Activated CD4-positive, CD25-positive, alpha-beta regulatory T cell treated with anti-CD3 and anti-CD28 coated beads, Interleukin-2, amount 50 U/mL, for 24 hours (primary cell): ENCODE data around the gene PCNP.
"Not testable (repeated sequence)": the region's sequence is repeated elsewhere in the genome, so short reads cannot be mapped to it uniquely, and the experiment has no call there.

ENCODE experiments used
- ATAC-seq, 2 donors: fragments of 150-1000 bp; cut with Tn5 transposase; one replicate each; pipeline ENCODE4 v1.10.0; 2021; ENCODE audit warnings: mild to moderate bottlenecking in 1 of 2, moderate library complexity in 1 of 2

The PCNP gene

GRCh38 chr3:101567528-101568317 lies 6.3 kb upstream of the PCNP start:
- peak; percentile 41 to 78 for ATAC-seq

GRCh38 chr3:101571028-101571895 lies 2.7 kb upstream of the PCNP start:
- no peak for ATAC-seq

- peak; percentile 53 to 57 for ATAC-seq
These were observed 570 bp downstream of the PCNP start for GRCh38 chr3:101574388-101575112.

GRCh38 chr3:101577286-101577685 lies 3.3 kb downstream of the PCNP start:
- ATAC-seq, result no peak

- ATAC-seq, result no peak
These were observed 14.6 kb downstream of the PCNP start for GRCh38 chr3:101588616-101589015.

GRCh38 chr3:101591071-101591470 lies 17.1 kb downstream of the PCNP start:
- no peak for ATAC-seq

GRCh38 chr3:101602731-101603130 lies 28.8 kb downstream of the PCNP start:
- no peak for ATAC-seq

GRCh38 chr3:101603184-101603583 lies 29.2 kb downstream of the PCNP start:
- ATAC-seq, result no peak

- ATAC-seq, result not testable (repeated sequence)
These were observed 31.4 kb downstream of the PCNP start for GRCh38 chr3:101605398-101605797.

- ATAC-seq, result no peak
These were observed 37.0 kb downstream of the PCNP start for GRCh38 chr3:101611023-101611422.

GRCh38 chr3:101613014-101613413 lies 39.0 kb downstream of the PCNP start:
- ATAC-seq, result not testable (repeated sequence)

GRCh38 chr3:101615525-101615924 lies 41.5 kb downstream of the PCNP start:
- ATAC-seq, result no peak

- no peak for ATAC-seq
These were observed 43.5 kb downstream of the PCNP start for GRCh38 chr3:101617478-101617877.

GRCh38 chr3:101618726-101619125 lies 44.7 kb downstream of the PCNP start:
- ATAC-seq, result no peak

- ATAC-seq, result no peak
These were observed 45.8 kb downstream of the PCNP start for GRCh38 chr3:101619734-101620133.

- ATAC-seq, result no peak
These were observed 49.7 kb downstream of the PCNP start for GRCh38 chr3:101623656-101624055.

GRCh38 chr3:101624857-101625256 lies 50.9 kb downstream of the PCNP start:
- ATAC-seq, result no peak

- no peak for ATAC-seq
These were observed 51.9 kb downstream of the PCNP start for GRCh38 chr3:101625879-101626278.

GRCh38 chr3:101629219-101629618 lies 55.2 kb downstream of the PCNP start:
- no peak for ATAC-seq

- ATAC-seq, result no peak
These were observed 57.3 kb downstream of the PCNP start for GRCh38 chr3:101631098-101631796.

- ATAC-seq, result not testable (repeated sequence)
These were observed 58.0 kb downstream of the PCNP start for GRCh38 chr3:101631959-101632358.

GRCh38 chr3:101632586-101632985 lies 58.6 kb downstream of the PCNP start:
- ATAC-seq, result no peak

- ATAC-seq, result no peak
These were observed 59.2 kb downstream of the PCNP start for GRCh38 chr3:101633186-101633585.
